Ascending aorta (tissue), 2 donors: Measurements from ENCODE around the gene LMO3. TPM values are rescaled to one million over a fixed set of nuclear protein-coding genes. Genes with fewer than 3 reads are reported as not detected.

Experiments
- DNase-seq, 2 donors: peaks; one replicate each; pipeline ENCODE4 v3.0.0-alpha.2; 2019; ENCODE audit warnings: low spot score in 2 of 2
- H3K27ac ChIP-seq, 2 donors: fragments of 200-600 bp; sonication (generic); one replicate each; pipeline ENCODE4 v1.5.1; 2016 to 2017; ENCODE audit warnings: mild to moderate bottlenecking in 1 of 2
- H3K27me3 ChIP-seq: fragments of 200-600 bp; sonication (generic); one replicate; pipeline ENCODE4 v1.5.1; 2017
- H3K36me3 ChIP-seq, 2 donors: fragments of 200-600 bp; sonication (generic); one replicate each; pipeline ENCODE4 v1.5.1; 2016
- H3K4me1 ChIP-seq, 2 donors: fragments of 200-600 bp; sonication (generic); one replicate each; pipeline ENCODE4 v1.5.1; 2016 to 2017; ENCODE audit warnings: mild to moderate bottlenecking in 1 of 2
- H3K4me3 ChIP-seq, 2 donors: fragments of 200-600 bp; sonication (generic); one replicate each; pipeline ENCODE4 v1.5.1; 2016 to 2017; ENCODE audit warnings: mild to moderate bottlenecking in 1 of 2
- H3K9me3 ChIP-seq, 2 donors: fragments of 200-600 bp; sonication (generic); one replicate each; pipeline ENCODE4 v1.5.1; 2016
- CTCF ChIP-seq, 3 experiments: fragments of 200-600 bp in 2 of 3; fragments of 450-650 bp in 1 of 3; sonication (generic) in 2 of 3; IDR thresholded peaks; one replicate each; pipeline ENCODE4 v1.5.1; 2016 to 2019; ENCODE audit warnings: antibody characterized with exemption in 3 of 3, mild to moderate bottlenecking in 1 of 3, moderate library complexity in 1 of 3
- intact Hi-C: fragments of 100-400 bp; cut with DNase I; formaldehyde crosslinking; loops from one replicate; pipeline ENCODE4 v1.15.1; 2023
- total RNA-seq: library from RNA; depleted of rRNA; stranded (reverse); fragments of >200 nt; gene quantifications from one replicate; pipeline ENCODE4 v1.1.0, GENCODE V29; 2016

The LMO3 gene
- total RNA-seq, 1 donor from 2014 or later: 20.2 TPM

- H3K36me3 ChIP-seq: no peaks in the 10 kb centered on the region
- no peaks in the 10 kb centered on the region for H3K9me3 ChIP-seq
- TF ChIP-seq CTCF (IDR thresholded peaks at IDR 0.05): no peak
- H3K4me1 ChIP-seq: no peaks in the 10 kb centered on the region
- no peaks in the 10 kb centered on the region for H3K27me3 ChIP-seq
- no peak overlapping the region for H3K4me3 ChIP-seq
- no peak overlapping the region for H3K27ac ChIP-seq
- no peak for DNase-seq
- intact Hi-C loops: no loop called here
Measured at GRCh38 chr12:16588812-16589211, 17.1 kb downstream of the LMO3 start.

- DNase-seq: no peak
- Histone ChIP-seq H3K4me1 (no peaks in the 10 kb centered on the region), H3K27ac (peak overlapping the region; percentile 38 to 51), H3K4me3 (peak overlapping the region in 1 of 2 donors; percentile 35), H3K36me3 (no peaks in the 10 kb centered on the region), H3K9me3 (no peaks in the 10 kb centered on the region), H3K27me3 (no peaks in the 10 kb centered on the region)
- no peak for TF ChIP-seq CTCF (IDR thresholded peaks at IDR 0.05)
- intact Hi-C loops: loop anchor here (2.0 kb wide), 1 partner anchor 19 kb away; the partner anchor contains the start of gene LMO3
Measured at GRCh38 chr12:16587514-16587913, 18.4 kb downstream of the LMO3 start.

- no peaks in the 10 kb centered on the region for H3K9me3 ChIP-seq
- no peaks in the 10 kb centered on the region for H3K27me3 ChIP-seq
- H3K36me3 ChIP-seq: no peaks in the 10 kb centered on the region
- peak overlapping the region in 1 of 2 donors; percentile 35 for H3K4me3 ChIP-seq
- no peak for DNase-seq
- peak overlapping the region; percentile 38 to 51 for H3K27ac ChIP-seq
- TF ChIP-seq CTCF (IDR thresholded peaks at IDR 0.05): no peak
- intact Hi-C loops: loop anchor here (2.0 kb wide), 1 partner anchor 20 kb away; the partner anchor contains the start of gene LMO3
- no peaks in the 10 kb centered on the region for H3K4me1 ChIP-seq
Measured at GRCh38 chr12:16587110-16587453, 18.9 kb downstream of the LMO3 start.

- Histone ChIP-seq H3K4me3 (peak overlapping the region in 1 of 2 donors; percentile 35), H3K27ac (peak overlapping the region; percentile 38 to 45), H3K4me1 (no peaks in the 10 kb centered on the region), H3K9me3 (no peaks in the 10 kb centered on the region), H3K36me3 (no peaks in the 10 kb centered on the region), H3K27me3 (no peaks in the 10 kb centered on the region)
- intact Hi-C loops: loop anchor here (2.0 kb wide), 1 partner anchor 20 kb away; the partner anchor contains the start of gene LMO3
- no peak for TF ChIP-seq CTCF (IDR thresholded peaks at IDR 0.05)
- no peak for DNase-seq
Measured at GRCh38 chr12:16586350-16587109, 19.4 kb downstream of the LMO3 start.

GRCh38 chr12:16585781-16586180 lies 20.2 kb downstream of the LMO3 start:
- Histone ChIP-seq H3K36me3 (no peaks in the 10 kb centered on the region), H3K27ac (peak overlapping the region in 1 of 2 donors; percentile 45), H3K9me3 (no peaks in the 10 kb centered on the region), H3K27me3 (no peaks in the 10 kb centered on the region), H3K4me3 (no peak overlapping the region), H3K4me1 (no peaks in the 10 kb centered on the region)
- no peak for TF ChIP-seq CTCF (IDR thresholded peaks at IDR 0.05)
- intact Hi-C loops: loop anchor here (2.0 kb wide), 1 partner anchor 21 kb away; the partner anchor contains the start of gene LMO3
- DNase-seq: no peak
